Keratinocyte (primary cell): ENCODE results near the gene ALDH1L1.

Experiments
- CTCF ChIP-seq, 3 experiments: IDR thresholded peaks in 1 of 3; conservative IDR thresholded peaks in 1 of 3; optimal IDR thresholded peaks in 1 of 3; 2 replicates in 2 of 3; 3 replicates in 1 of 3; pipeline versions ENCODE3 to v1.5.1; 2011; ENCODE audit warnings: low read length in 3 of 3, mild to moderate bottlenecking in 3 of 3, moderate library complexity in 2 of 3, control low read depth in 1 of 3, inconsistent platforms in 1 of 3; ENCODE audit not compliant: insufficient read depth in 2 of 3; ENCODE audit errors: extremely low read depth in 1 of 3
- EZH2 ChIP-seq: IDR thresholded peaks from one replicate; pipeline ENCODE4 v1.6.1; 2012; ENCODE audit warnings: inconsistent platforms, mild to moderate bottlenecking, low read length, moderate library complexity

- no peak for TF ChIP-seq CTCF (optimal IDR thresholded peaks at IDR 0.05 in 1 of 3, IDR thresholded peaks at IDR 0.05 in 1 of 3, conservative IDR thresholded peaks at IDR 0.05 in 1 of 3; ENCODE audit: extremely low read depth in 1 of 3, insufficient read depth in 2 of 3, low read length in 3 of 3)
- no peak for TF ChIP-seq EZH2
These were observed 31.2 kb upstream of the ALDH1L1 start for GRCh38 chr3:126211569-126211968.
